ENCODE results near the gene SMIM9.
"Not testable (repeated sequence)": the region's sequence is repeated elsewhere in the genome, so short reads cannot be mapped to it uniquely, and the experiment has no call there.

The SMIM9 gene

DNA sequence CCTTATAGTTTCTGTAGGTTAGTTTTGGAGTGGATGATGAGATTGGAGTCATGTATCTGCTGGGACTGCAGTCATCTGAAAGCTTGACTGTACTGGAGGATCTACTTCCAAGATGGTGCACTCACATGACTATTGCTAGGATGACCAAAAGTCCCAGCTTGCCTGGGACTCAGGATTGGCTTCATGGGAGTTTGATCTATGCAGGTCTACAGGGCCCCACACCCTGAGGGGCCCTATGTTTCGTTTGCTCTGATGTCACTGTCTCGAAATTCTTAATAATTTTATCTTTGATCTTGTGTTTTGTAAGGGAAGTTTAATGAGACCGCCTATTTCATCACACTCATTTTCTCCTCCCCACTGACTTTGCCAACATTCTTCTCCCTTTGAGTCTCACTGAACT is at the start of gene SMIM9:
Gene SMIM9 (minus strand): TSS at position 101 of the 400 bp plus-strand sequence. CDS start 3,806 bp downstream, outside the sequence.
- DNase-seq (ENCODE audit: low read depth in 2 of 2), result no peak

GRCh38 chrX:154884069-154884468 is 49.6 kb upstream of the SMIM9 start:
- DNase-seq (ENCODE audit: low read depth in 2 of 2), result not testable (repeated sequence)

DNA sequence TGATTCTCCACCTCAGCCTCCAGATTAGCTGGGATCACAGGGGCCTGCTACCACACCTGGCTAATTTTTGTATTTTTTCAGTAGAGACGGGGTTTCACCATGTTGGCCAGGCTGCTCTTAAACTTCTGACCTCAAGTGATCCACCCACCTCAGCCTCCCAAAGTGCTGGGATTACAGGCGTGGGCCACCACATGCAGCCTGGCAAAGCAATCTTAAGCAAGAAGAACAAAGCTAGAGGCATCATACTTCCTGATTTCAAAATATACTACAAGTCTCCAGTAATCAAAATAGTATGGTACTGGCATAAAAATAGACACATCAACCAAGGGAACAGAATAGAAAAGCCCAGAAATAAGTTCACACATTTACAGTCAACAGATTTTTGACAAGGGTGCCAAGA is 38.9 kb upstream of the SMIM9 start:
- DNase-seq (ENCODE audit: low read depth in 2 of 2), result no peak

- DNase-seq (ENCODE audit: low read depth in 2 of 2), result not testable (repeated sequence)
Measured at GRCh38 chrX:154868522-154868921, 34.1 kb upstream of the SMIM9 start.

- no peak for DNase-seq (ENCODE audit: low read depth in 2 of 2)
Measured at GRCh38 chrX:154855256-154855655, 20.8 kb upstream of the SMIM9 start.

DNA sequence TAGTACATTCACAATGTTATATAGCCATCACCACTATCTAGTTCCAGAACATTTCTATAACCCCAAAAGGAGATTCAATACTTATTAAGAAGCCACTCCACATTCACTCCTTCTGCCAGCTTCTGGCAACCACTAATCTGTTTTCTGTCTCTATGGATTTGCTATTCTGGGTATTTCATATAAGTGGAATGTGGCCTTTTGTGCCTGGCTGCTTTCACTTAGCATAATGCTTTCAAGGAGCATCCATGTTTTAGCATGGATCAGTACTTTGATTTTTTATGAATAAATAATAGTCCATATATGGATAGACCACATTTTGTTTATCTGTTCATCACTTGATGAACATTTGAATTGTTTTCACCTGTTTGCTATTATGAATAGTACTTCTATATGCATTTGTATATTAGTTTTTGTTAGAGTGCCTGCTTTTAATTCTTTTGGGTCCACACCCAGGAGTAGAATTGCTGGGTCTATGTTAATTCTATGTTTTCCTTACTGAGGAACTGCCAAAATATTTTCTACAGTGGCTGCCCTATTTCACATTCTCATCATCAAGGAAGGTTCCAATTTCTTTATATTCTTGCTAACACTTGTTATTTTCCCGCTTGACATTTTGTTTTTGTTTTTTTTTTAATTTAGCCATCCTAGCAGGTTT is 16.6 kb upstream of the SMIM9 start:
- DNase-seq (ENCODE audit: low read depth in 2 of 2), result no peak

- DNase-seq (ENCODE audit: low read depth in 2 of 2), result peak; percentile 42 to 47
Measured at GRCh38 chrX:154840856-154841255, 6.4 kb upstream of the SMIM9 start.

DNA sequence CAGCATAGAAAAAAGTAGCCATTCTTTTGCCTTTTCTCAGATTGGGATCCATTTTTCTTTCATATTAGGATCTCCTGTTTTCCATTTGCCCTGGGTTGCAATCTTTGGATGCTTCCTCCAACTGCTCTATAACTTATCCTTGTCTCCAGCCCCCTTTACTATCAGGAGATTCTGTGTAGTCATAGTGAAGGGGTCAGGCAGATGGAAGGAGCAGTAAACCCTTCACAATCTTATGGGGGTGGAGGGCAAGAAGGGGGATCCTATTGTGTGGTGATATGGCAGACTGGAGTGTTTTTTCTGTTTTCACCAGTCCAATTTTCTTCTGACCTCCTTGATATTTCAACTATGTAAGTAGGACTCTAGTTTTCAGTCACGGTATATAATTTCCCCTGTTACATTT is 1.7 kb upstream of the SMIM9 start:
- no peak for DNase-seq (ENCODE audit: low read depth in 2 of 2)

GRCh38 chrX:154833746-154834274 is 652 bp downstream of the SMIM9 start:
- DNase-seq (ENCODE audit: low read depth in 2 of 2), result no peak

DNA sequence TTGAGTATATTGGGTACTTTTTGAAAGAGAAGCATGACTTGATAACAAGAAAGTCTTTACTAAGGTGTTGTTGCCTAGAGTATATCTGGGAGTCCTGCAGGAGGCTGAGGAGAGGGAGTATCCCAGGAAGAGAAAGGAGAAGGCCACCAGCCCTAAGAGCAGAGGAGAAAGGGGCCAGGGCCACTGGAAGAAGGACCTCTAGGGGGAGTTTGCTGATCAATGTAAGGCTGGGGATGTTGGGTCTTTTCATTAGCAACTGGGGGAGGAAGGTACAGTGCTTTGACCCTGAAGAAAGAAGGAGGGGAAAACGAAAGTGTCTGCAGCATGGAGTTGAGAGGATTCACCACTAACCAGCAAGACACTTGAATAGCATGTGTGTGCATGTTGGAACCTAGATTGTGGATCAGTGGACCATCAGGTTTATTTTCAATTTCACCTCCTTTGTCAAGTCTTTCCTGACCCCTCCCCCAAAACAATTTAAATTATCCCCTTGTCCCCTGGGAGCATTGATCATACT is 4.5 kb downstream of the SMIM9 start:
- DNase-seq (ENCODE audit: low read depth in 2 of 2), result no peak

DNA sequence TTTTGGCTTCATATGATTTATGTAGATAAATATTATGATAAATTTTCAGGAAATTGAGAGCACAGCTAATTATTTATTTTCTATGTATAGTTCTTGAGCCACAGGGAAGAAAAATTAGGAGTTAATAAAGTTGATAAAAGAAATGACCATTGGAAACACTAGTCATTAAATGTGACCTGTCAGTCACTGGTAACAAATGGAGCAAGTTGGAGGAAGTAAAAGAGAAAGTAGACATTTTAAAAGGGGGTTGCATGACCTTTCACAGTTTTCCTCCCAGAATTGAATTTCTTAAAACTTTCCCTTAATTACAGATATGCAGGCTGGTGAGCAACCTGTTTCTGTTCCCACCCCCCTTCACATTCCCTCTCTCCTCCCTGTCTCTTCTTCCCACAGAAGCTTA is 5.3 kb downstream of the SMIM9 start:
- no peak for DNase-seq (ENCODE audit: low read depth in 2 of 2)

DNA sequence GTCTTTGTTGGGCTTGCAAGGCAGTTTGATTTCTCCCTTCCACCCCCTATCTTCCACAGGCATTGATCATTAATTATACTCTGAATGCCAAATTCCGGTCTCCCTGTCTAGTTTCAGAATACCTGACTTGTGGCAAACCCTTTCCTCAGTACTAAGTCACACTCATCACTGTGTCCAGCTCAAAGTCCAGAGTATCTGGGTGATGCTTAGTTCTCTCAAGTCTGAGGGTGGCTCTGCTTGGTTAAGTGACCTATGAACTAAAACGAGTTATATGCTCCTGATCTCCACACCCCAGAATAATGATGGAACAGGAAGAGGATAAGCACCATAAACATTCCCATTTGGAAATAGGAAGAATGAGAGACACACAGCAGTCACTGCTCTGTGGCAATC is 6.5 kb downstream of the SMIM9 start:
- no peak for DNase-seq (ENCODE audit: low read depth in 2 of 2)

DNA sequence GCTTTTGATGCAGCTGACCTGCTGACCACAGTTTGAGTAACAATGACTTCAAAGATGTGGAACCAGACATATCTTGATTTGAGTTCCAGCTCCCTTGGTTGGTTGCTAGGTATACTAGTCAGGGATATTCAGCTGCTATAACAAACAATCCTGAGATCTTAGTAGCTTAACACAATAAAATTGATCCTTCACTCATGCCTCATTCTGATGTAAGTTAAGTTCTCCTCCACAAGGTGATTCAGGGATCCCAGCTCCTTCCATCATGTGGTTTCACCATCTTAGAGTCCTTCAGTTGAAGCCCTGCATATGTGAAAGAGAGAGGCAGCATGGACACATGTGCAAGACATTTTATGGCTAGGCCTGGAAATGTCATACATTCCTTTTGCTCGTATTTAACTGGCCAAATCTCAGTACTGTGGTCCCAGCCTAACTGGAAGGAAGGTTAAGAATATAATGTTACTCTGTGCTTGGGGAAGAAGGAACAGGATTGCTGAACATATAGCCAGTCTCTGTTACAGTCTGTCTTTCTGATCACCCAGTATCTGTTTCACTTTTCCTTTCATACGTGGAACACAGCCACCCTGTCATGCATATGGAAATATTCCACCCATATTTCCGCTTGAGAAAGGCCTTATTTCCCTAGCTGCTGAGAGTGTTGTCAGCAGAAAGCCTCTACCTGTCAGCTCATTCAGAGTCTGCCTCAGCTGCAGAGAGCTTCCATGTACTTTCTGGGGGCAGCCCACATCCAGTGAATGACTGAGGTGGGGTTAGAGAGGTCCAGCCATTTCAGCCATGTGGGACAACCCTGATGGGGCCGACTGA is 7.1 kb downstream of the SMIM9 start:
- no peak for DNase-seq (ENCODE audit: low read depth in 2 of 2)

- DNase-seq (ENCODE audit: low read depth in 2 of 2), result not testable (repeated sequence)
Measured at GRCh38 chrX:154825586-154825985, 8.9 kb downstream of the SMIM9 start.

DNA sequence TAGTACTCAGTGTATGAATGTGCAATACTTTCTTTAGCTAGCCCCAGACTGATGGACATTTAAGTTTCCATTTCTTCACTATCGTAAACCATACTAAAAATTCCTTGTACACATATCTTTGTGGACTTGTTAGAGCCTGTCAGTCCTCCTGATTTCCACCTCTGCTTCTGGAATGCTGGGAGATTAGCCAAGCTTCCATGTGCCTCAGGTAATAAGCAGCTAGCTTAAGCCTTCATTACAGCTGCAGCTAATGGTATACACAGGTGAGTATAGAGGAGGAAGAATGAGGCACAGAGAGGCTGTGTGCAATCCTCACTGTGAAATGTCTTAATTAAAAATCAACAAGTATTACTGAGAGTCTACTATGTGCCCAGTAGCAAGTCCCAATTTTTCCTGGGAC is 9.8 kb downstream of the SMIM9 start:
- no peak for DNase-seq (ENCODE audit: low read depth in 2 of 2)

DNA sequence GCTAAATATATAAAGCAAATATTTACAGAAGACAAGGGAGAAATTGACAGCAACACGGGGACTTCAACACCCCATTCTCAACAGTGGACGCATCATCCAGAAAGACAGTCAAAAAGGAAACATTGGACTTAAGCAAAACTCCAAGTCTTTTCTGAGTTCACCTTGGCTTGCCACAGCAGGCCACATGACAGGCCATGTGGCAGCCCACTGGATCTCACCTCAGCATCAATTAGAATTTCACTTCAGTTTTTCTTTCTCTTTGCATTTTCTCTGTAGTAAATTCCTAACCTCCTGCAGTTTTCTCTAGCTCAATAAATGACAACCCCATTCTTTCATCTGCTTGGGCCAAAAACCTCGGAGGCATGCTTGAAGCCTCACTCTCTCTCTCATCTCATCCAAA is 12.4 kb downstream of the SMIM9 start:
- no peak for DNase-seq (ENCODE audit: low read depth in 2 of 2)

DNA sequence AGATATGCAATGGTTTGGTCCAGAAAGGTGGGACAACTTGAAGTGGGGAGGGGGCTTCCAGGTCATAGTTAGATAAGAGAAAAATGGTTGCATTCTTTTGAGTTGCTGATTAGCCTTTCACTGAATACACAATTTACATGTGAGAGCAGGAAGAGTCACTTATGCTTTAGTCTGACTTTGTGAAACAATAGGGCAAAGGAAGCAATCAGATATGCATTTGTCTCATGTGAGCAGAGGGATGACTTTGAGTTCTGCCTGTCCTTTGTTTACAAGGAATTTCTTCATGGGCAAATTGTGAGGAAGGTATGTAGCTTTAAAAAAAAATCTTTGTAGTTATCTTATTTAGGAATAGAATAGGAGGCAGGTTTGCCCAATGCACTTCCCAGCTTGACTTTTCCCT is 12.9 kb downstream of the SMIM9 start:
- DNase-seq (ENCODE audit: low read depth in 2 of 2), result no peak

GRCh38 chrX:154819771-154820341 is 14.6 kb downstream of the SMIM9 start:
- no peak for DNase-seq (ENCODE audit: low read depth in 2 of 2)

DNA sequence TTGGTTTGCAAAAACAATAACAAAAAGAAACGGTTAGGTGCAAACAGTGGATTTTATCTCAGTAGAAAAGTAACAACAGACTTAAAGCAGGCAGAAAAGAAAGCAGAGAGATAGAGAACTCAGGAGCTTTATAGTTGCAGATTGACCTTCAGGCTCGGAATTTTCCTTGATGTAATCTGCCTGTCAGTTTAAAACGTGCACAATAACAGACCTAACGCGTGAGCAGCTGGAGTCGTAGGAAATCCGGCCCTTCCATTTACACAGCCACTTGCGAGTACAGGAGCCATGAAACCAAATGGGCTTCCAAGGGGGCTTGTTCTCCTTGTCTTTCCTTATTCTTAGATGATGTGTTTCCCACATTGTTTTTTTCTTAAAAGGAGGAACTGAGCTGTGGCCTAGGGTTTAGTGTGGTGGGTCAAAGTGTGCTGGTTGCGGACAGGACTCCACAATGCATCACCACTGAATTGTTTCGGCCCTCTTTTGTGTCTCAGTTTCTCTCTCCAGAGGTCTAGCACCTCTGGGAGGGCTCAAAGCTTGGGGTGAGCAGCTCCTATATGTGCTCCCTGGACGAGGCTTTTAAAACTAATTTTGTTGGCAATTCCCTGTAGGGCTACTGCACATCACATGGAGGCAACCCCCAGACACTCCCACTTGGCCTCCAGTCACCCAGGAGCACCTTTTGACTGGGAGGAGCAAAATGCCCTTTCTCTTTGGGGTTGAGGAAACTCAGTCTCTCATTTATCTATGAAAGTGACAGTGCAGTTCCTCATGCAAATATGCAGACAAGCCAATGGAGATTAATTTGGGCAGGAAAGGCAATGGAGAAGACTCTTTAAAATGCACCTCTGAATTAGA is 15.3 kb downstream of the SMIM9 start:
- no peak for DNase-seq (ENCODE audit: low read depth in 2 of 2)

- not testable (repeated sequence) for DNase-seq (ENCODE audit: low read depth in 2 of 2)
Measured at GRCh38 chrX:154817048-154817618, 17.3 kb downstream of the SMIM9 start.

GRCh38 chrX:154816326-154816898 is 18.1 kb downstream of the SMIM9 start:
- not testable (repeated sequence) for DNase-seq (ENCODE audit: low read depth in 2 of 2)

Measured in fibroblast of skin of left biceps (primary cell).